ENCODE data around the gene OR5D18. TPM values are rescaled to one million over a fixed set of nuclear protein-coding genes. Genes with fewer than 3 reads are reported as not detected.
"Not testable (repeated sequence)": the region's sequence is repeated elsewhere in the genome, so short reads cannot be mapped to it uniquely, and the experiment has no call there.

The OR5D18 gene
- total and polyA plus RNA-seq, 2 experiments from 2014 or later: not detected

DNA sequence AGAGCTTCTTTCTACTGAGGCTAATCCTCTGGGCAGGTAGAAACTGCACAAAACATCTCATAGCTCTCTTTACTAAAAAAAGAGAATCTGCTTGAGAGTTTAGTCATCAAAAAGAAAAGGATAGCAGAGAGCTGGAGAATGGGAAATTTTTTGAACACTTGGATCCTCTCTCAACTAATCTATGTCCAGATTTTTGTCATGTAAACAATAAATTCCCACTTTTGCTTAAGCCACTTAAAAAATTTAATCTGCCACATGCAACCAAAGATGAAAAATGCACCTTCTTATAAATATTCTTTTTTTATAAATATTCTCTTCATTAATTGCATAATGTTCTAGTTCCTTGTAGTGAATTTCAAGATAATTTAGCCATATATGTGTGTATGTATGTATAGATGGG is 29.6 kb downstream of the OR5D18 start:
- H3K27ac ChIP-seq: no peak overlapping the region
- H3K36me3 ChIP-seq: no peaks in the 10 kb centered on the region
- H3K9me3 ChIP-seq (ENCODE audit: low read depth): no peaks in the 10 kb centered on the region
- DNase-seq (ENCODE audit: low read depth in 1 of 2, low spot score in 1 of 2): no peak
- no peak overlapping the region for H3K4me3 ChIP-seq
- TF ChIP-seq, protein P1, sequence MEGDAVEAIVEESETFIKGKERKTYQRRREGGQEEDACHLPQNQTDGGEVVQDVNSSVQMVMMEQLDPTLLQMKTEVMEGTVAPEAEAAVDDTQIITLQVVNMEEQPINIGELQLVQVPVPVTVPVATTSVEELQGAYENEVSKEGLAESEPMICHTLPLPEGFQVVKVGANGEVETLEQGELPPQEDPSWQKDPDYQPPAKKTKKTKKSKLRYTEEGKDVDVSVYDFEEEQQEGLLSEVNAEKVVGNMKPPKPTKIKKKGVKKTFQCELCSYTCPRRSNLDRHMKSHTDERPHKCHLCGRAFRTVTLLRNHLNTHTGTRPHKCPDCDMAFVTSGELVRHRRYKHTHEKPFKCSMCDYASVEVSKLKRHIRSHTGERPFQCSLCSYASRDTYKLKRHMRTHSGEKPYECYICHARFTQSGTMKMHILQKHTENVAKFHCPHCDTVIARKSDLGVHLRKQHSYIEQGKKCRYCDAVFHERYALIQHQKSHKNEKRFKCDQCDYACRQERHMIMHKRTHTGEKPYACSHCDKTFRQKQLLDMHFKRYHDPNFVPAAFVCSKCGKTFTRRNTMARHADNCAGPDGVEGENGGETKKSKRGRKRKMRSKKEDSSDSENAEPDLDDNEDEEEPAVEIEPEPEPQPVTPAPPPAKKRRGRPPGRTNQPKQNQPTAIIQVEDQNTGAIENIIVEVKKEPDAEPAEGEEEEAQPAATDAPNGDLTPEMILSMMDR (IDR thresholded peaks at IDR 0.05; ENCODE audit: low read depth, low read length): no peak
- H3K4me1 ChIP-seq (ENCODE audit: low read depth): no peaks in the 10 kb centered on the region
- H3K27me3 ChIP-seq: no peaks in the 10 kb centered on the region

DNA sequence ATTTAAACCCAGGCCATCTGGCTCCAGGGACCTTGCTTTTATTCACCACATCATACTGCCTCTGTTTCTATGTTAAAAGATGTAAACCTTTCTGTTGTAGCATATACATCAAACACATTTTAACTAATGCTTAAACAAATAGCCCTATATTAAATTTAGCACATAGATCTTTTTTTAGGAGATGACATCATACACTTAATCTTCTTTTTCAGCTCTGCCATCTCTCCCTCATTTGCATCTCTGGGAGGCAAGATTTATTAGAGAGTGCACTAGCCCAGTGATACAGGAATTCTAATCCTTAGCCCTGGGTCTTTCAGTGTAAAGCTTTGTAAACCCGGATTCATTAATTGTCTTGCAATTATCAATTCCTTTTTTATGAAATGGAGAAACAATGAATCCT is 32.7 kb downstream of the OR5D18 start:
- no peaks in the 10 kb centered on the region for H3K4me1 ChIP-seq (ENCODE audit: low read depth)
- H3K4me3 ChIP-seq: no peak overlapping the region
- H3K27me3 ChIP-seq: no peaks in the 10 kb centered on the region
- no peak overlapping the region for H3K27ac ChIP-seq
- DNase-seq (ENCODE audit: low read depth in 1 of 2, low spot score in 1 of 2): no peak
- no peaks in the 10 kb centered on the region for H3K9me3 ChIP-seq (ENCODE audit: low read depth)
- TF ChIP-seq, protein P1 (IDR thresholded peaks at IDR 0.05; ENCODE audit: low read depth, low read length): no peak
- no peaks in the 10 kb centered on the region for H3K36me3 ChIP-seq

DNA sequence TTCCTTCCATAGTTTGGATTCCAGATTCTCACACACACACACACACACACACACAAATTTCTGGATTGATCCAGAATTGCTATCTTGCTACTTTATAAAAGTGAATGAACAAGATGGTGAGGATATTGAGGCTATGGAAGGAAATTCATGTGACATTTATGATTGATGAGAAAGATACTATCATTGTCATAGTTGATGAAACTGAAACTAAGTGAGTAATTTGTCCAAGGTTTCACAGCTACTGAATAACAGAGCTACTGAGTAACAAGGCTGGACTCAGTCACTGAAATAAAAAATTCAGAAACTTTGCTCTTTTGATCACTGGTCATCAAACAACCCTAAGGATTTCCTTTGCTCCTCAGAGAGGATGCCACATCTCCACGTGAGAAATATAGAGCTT is 35.3 kb downstream of the OR5D18 start:
- Histone ChIP-seq H3K27me3 (no peaks in the 10 kb centered on the region), H3K4me3 (no peak overlapping the region), H3K9me3 (ENCODE audit: low read depth) (no peaks in the 10 kb centered on the region), H3K27ac (no peak overlapping the region), H3K4me1 (ENCODE audit: low read depth) (no peaks in the 10 kb centered on the region), H3K36me3 (no peaks in the 10 kb centered on the region)
- TF ChIP-seq, protein P1 (IDR thresholded peaks at IDR 0.05; ENCODE audit: low read depth, low read length): no peak
- DNase-seq (ENCODE audit: low read depth in 1 of 2, low spot score in 1 of 2): no peak

DNA sequence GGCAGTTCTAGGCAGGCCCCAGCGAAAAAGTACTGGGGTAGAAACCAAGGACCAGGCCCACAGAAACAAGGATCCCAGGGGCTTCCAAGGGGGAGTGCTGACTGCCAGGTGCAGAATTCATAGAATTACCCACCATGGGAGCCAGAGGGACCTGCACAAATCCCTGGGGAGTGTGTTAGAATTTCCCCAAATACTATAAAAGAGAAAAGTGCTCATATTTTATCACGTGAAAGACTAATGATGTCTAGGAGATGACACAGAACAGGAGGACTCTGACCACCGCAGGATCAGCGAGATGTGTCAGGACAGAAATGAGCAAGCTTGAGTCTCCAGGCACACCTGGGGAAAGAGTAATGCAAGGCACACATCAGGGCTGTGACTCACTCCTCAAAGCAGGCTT is 47.9 kb downstream of the OR5D18 start:
- H3K9me3 ChIP-seq (ENCODE audit: low read depth); H3K27me3 ChIP-seq; DNase-seq (ENCODE audit: low read depth in 1 of 2, low spot score in 1 of 2); H3K27ac ChIP-seq; H3K4me1 ChIP-seq (ENCODE audit: low read depth); H3K36me3 ChIP-seq; H3K4me3 ChIP-seq: not testable (repeated sequence)

Other genes with a start within 250 kb of the OR5D18 start
- gene OR4C16, start 247.5 kb upstream of the OR5D18 start, total RNA-seq: not detected in 2 replicates
- not detected in 2 replicates for gene OR4C16, start 247.5 kb upstream of the OR5D18 start, polyA plus RNA-seq
- gene OR4C11, start 212.0 kb upstream of the OR5D18 start, total RNA-seq: not detected in 2 replicates
- not detected in 2 replicates for gene OR4C11, start 212.0 kb upstream of the OR5D18 start, polyA plus RNA-seq
- not detected in 2 replicates for gene OR4P4, start 184.5 kb upstream of the OR5D18 start, total RNA-seq
- gene OR4P4, start 184.5 kb upstream of the OR5D18 start, polyA plus RNA-seq: not detected in 2 replicates
- gene OR4S2, start 171.3 kb upstream of the OR5D18 start, total RNA-seq: not detected in 2 replicates
- not detected in 2 replicates for gene OR4S2, start 171.3 kb upstream of the OR5D18 start, polyA plus RNA-seq
- gene OR4C6, start 157.4 kb upstream of the OR5D18 start, total RNA-seq: not detected in 2 replicates
- not detected in 2 replicates for gene OR4C6, start 157.4 kb upstream of the OR5D18 start, polyA plus RNA-seq
- gene OR5D13, start 46.2 kb upstream of the OR5D18 start, total RNA-seq: not detected in 2 replicates
- gene OR5D13, start 46.2 kb upstream of the OR5D18 start, polyA plus RNA-seq: not detected in 2 replicates
- gene OR5D14, start 24.1 kb upstream of the OR5D18 start, total RNA-seq: not detected in 2 replicates
- gene OR5D14, start 24.1 kb upstream of the OR5D18 start, polyA plus RNA-seq: not detected in 2 replicates
- gene OR5L1, start 8.3 kb upstream of the OR5D18 start, total RNA-seq: not detected in 2 replicates
- not detected in 2 replicates for gene OR5L1, start 8.3 kb upstream of the OR5D18 start, polyA plus RNA-seq
- gene OR5L2, start 7.6 kb downstream of the OR5D18 start, total RNA-seq: not detected in 2 replicates
- gene OR5L2, start 7.6 kb downstream of the OR5D18 start, polyA plus RNA-seq: not detected in 2 replicates
- gene OR5D16, start 19.1 kb downstream of the OR5D18 start, total RNA-seq: not detected in 2 replicates
- not detected in 2 replicates for gene OR5D16, start 19.1 kb downstream of the OR5D18 start, polyA plus RNA-seq
- gene TRIM51, start 63.7 kb downstream of the OR5D18 start, total RNA-seq: not detected in 2 replicates
- not detected in 2 replicates for gene TRIM51, start 63.7 kb downstream of the OR5D18 start, polyA plus RNA-seq
- not detected in 2 replicates for gene OR5W2, start 95.0 kb downstream of the OR5D18 start, total RNA-seq
- not detected in 2 replicates for gene OR5W2, start 95.0 kb downstream of the OR5D18 start, polyA plus RNA-seq
- gene OR5I1, start 116.8 kb downstream of the OR5D18 start, total RNA-seq: not detected in 2 replicates
- gene OR5I1, start 116.8 kb downstream of the OR5D18 start, polyA plus RNA-seq: not detected in 2 replicates
- gene OR10AG1, start 150.3 kb downstream of the OR5D18 start, total RNA-seq: not detected in 2 replicates
- not detected in 2 replicates for gene OR10AG1, start 150.3 kb downstream of the OR5D18 start, polyA plus RNA-seq
- gene OR5F1, start 175.0 kb downstream of the OR5D18 start, total RNA-seq: not detected in 2 replicates
- gene OR5F1, start 175.0 kb downstream of the OR5D18 start, polyA plus RNA-seq: not detected in 2 replicates
- not detected in 2 replicates for gene OR5AS1, start 208.0 kb downstream of the OR5D18 start, total RNA-seq
- not detected in 2 replicates for gene OR5AS1, start 208.0 kb downstream of the OR5D18 start, polyA plus RNA-seq

Data from cardiac muscle cell (in vitro differentiated cells and primary cell).